Hematopoietic multipotent progenitor cell treated with erythropoietin and hydrocortisone succinate and interleukin-3 and kit ligand, for 15 days (in vitro differentiated cells): ENCODE data around the gene CCDC6.
"Not testable (repeated sequence)": the region's sequence is repeated elsewhere in the genome, so short reads cannot be mapped to it uniquely, and the experiment has no call there.

Experiments
- DNase-seq: peaks from one replicate; pipeline ENCODE4 v3.0.0-alpha.2; 2015; ENCODE audit warnings: low spot score

The CCDC6 gene

GRCh38 chr10:59880971-59881510, 25.3 kb downstream of the CCDC6 start:
- DNase-seq = peak; percentile 68

GRCh38 chr10:59880019-59880717, 26.2 kb downstream of the CCDC6 start:
- DNase-seq = no peak

GRCh38 chr10:59879363-59879913, 26.9 kb downstream of the CCDC6 start:
- DNase-seq = no peak

GRCh38 chr10:59878915-59879314, 27.4 kb downstream of the CCDC6 start:
- no peak for DNase-seq

- DNase-seq = no peak
These were observed 28.1 kb downstream of the CCDC6 start for GRCh38 chr10:59878289-59878688.

DNA sequence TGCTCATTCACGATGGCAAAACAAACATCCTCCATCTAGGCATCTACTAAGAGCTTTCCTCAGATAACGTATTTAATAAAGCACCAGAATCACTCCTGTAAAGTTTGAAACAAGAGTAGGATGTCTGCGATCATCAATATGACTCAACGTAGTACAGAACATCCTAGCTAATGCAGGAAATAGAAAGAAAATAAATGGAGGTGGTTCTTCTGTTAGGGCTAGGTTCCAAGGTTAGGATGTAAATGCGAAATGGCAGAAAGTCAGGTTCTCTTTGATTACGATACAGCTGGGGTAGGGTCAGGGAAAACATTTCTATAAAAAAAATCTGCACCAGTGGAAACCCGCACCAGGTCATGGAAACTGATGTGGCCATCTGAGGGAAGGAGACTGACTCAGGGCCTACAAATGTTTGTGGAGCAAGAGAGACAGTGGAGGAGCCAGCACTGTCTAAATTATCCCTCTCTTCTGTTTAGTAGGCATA, 29.1 kb downstream of the CCDC6 start:
- no peak for DNase-seq

GRCh38 chr10:59876695-59877094, 29.7 kb downstream of the CCDC6 start:
- no peak for DNase-seq

DNA sequence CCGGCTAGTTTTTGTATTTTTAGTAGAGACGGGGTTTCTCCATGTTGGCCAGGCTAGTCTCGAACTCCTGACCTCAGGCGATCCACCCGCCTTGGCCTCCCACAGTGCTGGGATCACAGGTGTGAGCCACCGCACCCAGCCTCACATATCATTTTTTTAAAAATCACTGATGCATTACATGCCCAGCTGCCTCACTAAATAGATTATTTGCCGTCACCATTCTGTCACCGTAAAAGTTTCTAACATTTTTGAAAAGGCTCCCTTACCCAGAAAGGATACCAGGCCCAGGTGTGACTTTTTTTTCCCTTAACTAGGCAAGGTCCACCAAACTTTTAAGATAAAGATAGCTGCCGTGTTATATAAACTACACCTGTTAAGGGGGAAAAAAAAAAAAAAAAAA, 30.1 kb downstream of the CCDC6 start:
- DNase-seq = not testable (repeated sequence)

GRCh38 chr10:59873896-59874295, 32.5 kb downstream of the CCDC6 start:
- no peak for DNase-seq

DNA sequence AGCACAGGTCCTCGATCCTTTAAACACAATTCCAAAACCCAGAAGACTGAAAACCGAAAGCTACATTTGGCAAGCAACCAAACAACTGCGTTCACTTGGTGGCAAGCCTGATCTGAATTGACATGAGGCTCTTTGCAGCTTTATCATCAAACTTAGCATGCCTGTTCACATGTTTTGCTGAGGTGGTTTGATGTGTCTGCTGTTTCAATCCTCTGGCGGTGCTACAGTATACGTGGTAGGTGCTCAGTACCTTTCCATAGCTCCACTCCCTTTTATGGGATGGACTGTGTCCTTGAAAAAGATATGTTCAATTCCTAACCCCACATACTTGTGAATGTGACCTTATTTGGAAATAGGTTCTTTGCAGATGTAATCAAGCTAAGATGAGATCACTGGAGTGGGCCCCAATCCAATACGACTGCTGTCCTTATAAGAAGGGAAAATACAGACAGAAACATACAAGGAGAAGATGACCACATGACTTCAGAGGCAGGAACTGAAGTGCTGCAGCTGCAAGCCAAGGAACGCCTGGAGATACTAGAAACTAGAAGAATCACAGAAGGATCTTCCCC, 33.4 kb downstream of the CCDC6 start:
- DNase-seq = peak; percentile 41

GRCh38 chr10:59870152-59870551, 36.2 kb downstream of the CCDC6 start:
- no peak for DNase-seq

DNA sequence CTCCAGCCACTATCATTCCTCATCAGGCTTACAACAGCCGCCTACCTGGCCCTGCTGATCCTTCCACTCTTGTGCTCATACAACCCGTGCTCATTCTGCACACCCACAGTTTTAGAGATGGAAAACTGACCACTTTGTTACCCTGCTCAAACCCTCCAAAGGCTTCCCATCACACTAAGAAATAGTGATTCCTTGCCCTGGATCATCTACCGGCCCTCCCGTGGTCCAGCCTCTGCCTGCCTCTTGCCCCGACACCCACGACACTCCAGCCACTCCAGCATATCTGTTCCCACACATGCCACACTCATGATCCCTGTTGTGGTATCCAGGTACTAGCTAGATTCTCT, 36.8 kb downstream of the CCDC6 start:
- no peak for DNase-seq

DNA sequence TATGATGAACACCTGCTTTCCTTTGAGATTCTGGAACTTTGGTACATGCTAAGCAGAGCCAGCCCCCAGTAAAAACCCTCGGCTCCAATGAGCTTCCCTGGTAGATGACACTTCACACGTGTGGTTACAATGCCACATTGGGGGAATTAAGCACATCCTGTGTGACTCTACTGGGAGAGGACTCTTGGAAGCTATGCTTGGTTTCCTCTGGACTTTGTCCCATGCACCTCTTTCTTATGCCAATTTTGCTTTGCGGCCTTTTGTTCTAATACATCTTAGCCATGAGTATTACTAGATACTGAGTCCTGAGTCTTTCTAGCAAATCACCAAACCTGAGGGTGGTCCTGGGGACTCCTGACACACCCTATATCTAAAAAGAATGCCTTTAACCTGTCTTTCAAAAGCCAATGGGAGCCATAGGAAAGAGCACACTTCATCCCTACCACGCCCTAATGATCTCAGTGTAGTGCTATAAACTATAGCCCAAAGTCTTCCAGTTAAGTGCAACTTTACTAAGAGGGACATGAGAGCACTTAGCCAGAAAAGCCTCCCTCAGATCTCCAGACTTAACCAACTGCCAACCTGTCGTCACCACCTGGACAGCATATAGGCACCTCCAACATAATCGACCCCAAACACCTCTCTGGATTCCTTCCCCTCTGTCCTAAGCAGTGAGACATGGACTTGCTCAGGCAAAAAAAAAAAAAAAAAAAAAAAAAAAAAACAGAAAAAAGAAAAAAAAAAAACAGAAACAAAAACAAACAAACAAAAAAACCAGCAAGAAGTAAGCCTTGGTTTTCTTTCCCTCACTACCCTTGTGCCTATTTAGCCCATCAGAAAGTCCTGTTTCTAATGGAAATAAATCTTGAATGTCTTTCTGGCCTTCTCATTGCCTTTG, 37.4 kb downstream of the CCDC6 start:
- no peak for DNase-seq

GRCh38 chr10:59867590-59867989, 38.8 kb downstream of the CCDC6 start:
- no peak for DNase-seq

GRCh38 chr10:59865101-59865500, 41.3 kb downstream of the CCDC6 start:
- DNase-seq = peak; percentile 64

DNA sequence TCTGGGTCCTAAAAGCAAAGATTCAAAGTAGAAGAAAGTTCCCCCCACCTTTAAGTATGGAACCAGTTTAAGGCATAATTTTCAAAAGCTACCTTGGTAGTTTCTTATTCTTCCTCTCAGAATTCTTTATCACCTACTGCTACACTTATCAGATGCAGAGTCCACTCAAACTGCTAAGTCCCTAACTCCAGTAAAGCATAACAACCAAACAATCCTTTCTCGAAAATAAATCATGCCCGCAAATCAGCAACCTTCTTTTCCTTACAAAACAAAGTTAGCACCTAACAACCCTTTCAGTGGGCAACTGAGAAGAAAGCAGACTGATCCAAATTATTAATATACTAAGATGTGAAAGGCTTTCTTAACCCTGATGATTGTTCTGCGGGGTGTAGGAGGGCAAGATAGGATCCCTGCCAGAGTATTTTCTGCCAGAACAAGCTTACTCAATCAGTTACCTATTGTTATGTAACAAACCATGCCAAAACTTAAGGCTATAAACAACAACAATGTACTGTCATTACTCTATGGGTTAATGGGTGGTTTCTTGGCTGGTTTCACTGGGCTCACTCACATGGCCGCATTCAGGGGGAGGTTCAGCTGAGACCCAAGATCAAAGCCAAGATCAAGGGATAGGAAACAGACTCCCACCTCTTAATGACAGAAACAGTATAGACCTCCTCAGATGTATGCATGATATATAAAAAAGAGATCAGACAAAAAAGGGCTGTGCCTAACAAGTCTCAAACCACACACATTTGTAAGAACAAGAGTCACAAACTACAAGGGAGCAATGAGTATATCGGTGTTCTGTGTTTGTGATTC, 42.0 kb downstream of the CCDC6 start:
- no peak for DNase-seq

- no peak for DNase-seq
These were observed 46.8 kb downstream of the CCDC6 start for GRCh38 chr10:59859570-59859969.

- DNase-seq = no peak
These were observed 48.4 kb downstream of the CCDC6 start for GRCh38 chr10:59857921-59858320.

DNA sequence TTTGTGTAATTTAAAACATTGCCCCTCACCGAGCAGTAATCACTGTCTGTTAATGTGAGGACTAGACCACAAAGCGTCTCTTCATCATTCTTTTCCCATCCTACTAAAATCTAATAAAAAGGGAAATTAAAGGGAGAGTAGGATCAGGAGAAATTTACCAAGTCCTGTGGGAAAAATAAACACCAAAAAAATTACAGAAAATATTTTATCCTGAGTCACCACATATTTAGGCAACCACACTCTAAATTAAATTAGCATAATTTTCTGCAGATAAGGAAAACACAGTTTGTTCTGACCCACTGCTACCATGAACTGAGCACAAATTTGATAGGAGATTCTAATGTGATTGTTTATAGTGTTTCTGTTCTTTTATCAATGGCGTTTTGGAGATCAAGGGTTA, 49.3 kb downstream of the CCDC6 start:
- DNase-seq = no peak

DNA sequence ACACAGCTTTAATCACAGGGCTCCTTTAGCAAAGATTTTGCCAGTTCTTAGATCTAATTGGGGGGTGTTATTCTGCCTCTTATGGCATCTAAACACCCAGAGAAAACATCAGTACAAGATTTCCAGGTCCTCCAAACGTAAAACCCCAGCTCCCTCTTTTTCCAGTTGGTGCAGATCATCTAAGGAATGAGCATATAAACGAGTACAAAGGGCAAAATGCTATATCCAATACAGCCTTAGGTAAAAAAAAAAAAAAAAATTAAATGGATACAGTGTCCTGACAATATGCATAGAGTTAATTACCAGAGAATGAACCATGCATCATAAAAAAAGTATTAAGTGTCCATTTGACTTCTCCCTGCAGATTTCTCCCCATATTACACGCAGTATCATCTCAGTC, 50.3 kb downstream of the CCDC6 start:
- DNase-seq = no peak

DNA sequence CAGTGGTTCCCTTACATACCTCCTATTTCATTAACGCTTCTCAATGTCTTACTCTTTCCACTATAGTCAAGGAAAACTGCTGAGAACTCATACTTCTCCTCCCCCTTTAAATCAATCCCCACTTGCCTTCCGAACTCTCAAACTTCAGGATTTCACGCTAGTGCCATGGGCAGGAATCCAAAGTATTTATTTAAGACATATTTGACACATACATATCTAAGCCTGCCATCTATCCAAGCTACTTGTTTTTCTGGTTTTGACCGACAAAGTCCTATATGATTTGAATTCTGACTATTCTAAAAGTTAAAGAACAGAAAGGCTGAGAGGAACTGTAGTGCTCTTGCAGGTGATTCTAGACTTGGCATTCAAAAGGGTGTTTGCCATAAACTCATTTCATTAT, 51.8 kb downstream of the CCDC6 start:
- no peak for DNase-seq

DNA sequence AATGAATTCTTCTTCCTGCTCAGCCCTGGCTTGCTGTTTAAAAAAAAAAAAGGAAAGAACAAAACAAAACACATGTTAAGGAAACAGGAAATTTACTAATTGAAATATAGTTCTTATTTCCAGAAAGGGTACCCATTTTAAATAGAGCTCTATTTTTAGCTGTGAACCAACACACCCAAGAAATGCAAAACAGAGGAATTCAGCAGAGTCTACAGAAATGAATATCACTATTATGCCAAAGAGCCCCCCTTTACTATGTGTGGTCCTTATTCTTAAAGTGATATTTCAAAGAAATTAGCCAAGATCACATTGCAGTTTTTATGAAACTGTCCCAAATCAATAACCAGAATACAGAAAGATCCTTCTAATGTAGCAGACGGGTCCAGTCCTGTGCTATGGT, 53.7 kb downstream of the CCDC6 start:
- no peak for DNase-seq
